Omental fat pad (tissue), 4 donors: ENCODE measurements around the gene TOM1. TPM values are rescaled to one million over a fixed set of nuclear protein-coding genes. Genes with fewer than 3 reads are reported as not detected.

Source experiments
- ATAC-seq: fragments of 150-250 bp; one replicate; pipeline ENCODE4 v1.9.1; 2016; ENCODE audit warnings: mild to moderate bottlenecking, moderate library complexity; ENCODE audit not compliant: low FRiP score
- DNase-seq: peaks from one replicate; pipeline ENCODE4 v3.0.0-alpha.2; 2019; ENCODE audit warnings: low spot score
- total RNA-seq, 4 donors: library from RNA; depleted of rRNA; stranded (reverse); fragments of >200 nt; gene quantifications; one replicate each; pipeline ENCODE4 v1.1.0, GENCODE V29; 2016
- TF ChIP-seq, protein P1 (sequence below), 3 donors: fragments of 450-650 bp; IDR thresholded peaks; one replicate each; pipeline ENCODE4 v1.5.1; 2016 to 2017; ENCODE audit warnings: antibody characterized with exemption in 3 of 3, mild to moderate bottlenecking in 3 of 3, moderate library complexity in 2 of 3

Gene TOM1
- total RNA-seq, 4 donors from 2014 or later, result 65.6 to 109 (median 93.2) TPM

DNA sequence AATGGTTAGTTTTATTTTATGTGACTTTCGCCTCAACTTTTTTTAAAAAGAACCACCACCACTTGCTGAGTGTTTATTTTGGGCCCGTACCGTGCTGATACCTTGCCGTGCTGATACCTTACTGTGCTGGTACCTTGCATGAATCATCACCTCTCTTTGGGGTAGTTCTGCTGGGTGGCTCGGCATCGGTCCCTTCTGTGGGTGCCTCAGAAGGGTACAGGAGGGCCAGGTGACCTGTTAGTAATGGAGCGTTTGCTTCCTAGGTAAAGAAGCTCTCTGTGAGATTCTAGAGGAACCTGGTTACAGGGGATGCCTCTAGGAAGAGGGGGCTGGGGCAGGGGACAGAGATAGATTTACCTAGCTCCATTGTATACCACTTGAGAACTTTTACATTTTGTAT lies 17.1 kb downstream of the TOM1 start:
- DNase-seq (no peak), ATAC-seq (no peak)
- TF ChIP-seq, protein P1, sequence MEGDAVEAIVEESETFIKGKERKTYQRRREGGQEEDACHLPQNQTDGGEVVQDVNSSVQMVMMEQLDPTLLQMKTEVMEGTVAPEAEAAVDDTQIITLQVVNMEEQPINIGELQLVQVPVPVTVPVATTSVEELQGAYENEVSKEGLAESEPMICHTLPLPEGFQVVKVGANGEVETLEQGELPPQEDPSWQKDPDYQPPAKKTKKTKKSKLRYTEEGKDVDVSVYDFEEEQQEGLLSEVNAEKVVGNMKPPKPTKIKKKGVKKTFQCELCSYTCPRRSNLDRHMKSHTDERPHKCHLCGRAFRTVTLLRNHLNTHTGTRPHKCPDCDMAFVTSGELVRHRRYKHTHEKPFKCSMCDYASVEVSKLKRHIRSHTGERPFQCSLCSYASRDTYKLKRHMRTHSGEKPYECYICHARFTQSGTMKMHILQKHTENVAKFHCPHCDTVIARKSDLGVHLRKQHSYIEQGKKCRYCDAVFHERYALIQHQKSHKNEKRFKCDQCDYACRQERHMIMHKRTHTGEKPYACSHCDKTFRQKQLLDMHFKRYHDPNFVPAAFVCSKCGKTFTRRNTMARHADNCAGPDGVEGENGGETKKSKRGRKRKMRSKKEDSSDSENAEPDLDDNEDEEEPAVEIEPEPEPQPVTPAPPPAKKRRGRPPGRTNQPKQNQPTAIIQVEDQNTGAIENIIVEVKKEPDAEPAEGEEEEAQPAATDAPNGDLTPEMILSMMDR (IDR thresholded peaks at IDR 0.05), result no peak

DNA sequence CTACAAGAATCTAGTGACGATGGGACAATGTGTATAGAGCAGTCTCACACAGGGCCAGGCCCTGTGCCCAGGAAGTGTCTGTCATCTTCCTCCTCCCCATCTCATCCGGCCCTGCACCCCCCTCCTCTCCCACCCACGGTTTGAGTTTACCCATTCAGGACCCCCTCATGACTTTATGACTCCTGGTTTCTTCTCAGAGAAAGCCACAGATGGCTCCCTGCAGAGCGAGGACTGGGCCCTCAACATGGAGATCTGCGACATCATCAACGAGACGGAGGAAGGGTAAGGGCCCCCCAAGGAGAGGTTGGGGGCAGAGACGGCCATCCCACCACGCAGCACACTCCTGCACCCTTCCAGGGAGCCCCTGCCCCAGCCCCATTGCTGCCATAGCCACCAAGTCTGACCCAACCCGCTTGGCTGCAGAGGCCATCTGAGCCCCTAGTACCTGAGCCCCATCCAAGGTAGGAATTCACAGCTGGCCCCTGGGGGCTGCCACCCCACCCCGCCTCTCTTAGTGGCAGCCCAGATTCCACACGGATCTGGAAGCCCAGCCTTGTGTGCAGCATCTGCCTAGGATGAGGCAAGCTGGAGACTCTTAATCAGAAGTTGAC lies 18.1 kb downstream of the TOM1 start:
- ATAC-seq (no peak), DNase-seq (no peak)
- TF ChIP-seq, protein P1 (IDR thresholded peaks at IDR 0.05), result no peak

DNA sequence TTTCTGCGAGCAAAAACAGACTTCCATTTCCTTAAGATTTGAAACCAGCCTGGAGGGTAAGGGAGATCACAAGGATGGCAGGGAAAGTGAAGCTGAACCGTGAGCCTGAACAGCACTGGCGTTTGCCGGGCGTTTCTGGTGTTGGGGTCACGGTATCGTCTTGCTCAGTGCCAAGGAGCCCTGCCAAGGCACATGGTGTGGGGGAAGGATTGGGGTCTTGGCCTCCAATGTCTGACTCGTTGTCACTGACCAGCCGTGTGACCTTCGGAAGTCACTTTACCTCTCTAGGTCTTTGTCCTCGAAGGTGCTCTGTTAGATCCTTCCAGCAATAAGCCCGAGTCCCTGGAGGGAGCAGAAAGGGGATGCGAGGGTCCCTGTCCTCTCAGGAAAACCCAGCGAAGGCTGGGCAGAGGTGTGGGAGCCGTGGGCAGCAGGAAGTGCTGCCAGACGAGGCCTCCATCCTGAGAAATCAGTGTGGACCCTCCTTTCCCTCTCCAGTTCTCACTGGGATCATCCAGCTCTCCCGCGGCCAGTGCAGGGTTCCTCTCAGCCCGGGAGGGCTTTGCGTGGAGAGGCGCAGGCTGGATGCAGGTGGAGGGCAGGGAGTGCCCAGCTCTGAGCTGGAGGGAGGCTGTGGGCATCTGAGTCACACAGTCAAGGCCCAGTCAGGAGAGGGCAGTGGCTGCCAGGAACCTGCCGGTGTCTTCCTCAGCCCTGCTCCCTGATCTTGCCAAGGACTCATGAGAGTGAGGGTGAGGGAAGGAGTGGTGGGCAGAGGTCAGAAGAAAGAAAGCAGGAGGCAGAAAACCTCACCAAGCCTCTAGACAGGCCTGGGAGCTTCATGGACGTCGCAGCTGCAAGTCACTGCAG lies 18.9 kb downstream of the TOM1 start:
- DNase-seq (no peak), ATAC-seq (no peak)
- TF ChIP-seq, protein P1 (IDR thresholded peaks at IDR 0.05), result no peak

DNA sequence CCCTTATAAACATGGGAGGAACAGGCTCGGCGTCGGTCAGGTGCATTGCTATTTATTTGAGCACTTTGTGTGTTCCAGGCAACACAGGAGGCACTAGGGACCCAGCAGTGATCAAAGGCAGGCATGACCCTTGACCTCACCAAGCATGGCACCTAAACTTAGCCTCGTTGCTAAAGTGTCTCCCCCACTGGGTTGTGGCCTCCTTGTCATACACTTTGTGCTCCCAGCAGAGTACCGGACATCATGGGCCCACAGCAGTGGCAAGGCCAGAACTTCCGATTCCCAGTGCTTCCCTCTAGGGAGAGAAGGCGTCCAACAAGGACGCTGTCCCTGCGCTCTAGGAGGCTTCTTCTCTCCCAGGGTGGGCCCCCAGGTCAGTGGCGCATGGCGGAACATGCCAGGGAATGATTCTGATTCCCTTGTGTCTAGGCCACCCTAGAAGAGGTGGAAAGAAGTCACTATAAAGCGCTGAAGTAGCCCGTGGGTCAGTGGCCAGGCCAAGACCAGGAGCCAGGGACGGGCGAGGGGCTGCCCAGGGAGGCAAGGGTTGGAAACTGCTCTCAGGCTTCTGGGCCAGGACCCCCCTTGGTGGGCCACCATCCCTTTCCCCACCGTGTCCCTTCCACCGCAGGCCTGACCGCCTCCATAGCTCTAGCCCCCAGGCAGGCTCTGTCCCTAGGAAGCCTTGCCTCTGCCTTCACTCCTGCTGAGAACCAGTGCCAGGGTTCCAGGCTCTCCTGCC lies 19.7 kb downstream of the TOM1 start:
- TF ChIP-seq, protein P1 (IDR thresholded peaks at IDR 0.05), result no peak
- DNase-seq (no peak), ATAC-seq (no peak)

DNA sequence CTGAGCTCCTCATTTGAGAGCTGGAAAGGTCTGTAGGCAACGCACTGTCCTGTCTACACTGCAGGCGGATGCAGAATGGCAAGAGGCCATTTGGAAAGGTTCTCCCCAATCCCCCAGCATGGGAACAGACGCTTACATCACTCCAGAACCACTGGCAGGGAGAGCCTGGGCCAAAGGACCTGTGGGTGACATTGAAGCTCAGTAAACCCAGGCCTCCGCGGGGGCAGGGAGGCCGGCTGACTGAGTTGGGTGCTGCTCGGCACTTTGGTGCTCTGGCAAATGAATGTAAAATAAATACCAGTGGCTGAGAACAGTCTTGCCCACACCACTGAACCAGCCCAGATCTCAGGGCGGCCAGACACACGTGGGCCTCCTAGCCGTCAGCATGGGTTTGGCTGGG lies 22.4 kb downstream of the TOM1 start:
- no peak for ATAC-seq
- DNase-seq, result no peak
- TF ChIP-seq, protein P1 (IDR thresholded peaks at IDR 0.05), result no peak

DNA sequence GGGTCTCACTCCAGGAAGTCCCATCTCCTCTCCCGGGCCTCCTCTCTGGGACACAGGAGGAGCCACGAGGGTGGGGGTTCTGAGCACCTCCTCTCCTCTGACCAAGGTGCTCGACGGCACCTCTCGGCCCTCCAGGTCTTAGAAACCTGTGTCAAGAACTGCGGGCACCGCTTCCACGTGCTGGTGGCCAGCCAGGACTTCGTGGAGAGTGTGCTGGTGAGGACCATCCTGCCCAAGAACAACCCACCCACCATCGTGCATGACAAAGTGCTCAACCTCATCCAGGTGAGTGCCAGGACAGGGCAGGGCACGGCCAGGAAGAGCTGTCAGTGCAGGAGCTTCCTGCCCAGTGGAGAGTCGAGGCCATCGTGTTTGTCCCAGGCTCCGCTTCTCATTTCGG lies 23.2 kb downstream of the TOM1 start:
- DNase-seq, result no peak
- TF ChIP-seq, protein P1 (IDR thresholded peaks at IDR 0.05), result no peak
- no peak for ATAC-seq
